H9 (cell line): ENCODE results near the gene PLPP6. TPM values are rescaled to one million over a fixed set of nuclear protein-coding genes. Genes with fewer than 3 reads are reported as not detected.

Experiments
- DNase-seq: peaks from one replicate; pipeline ENCODE4 v3.0.0-alpha.2; 2017
- H2AFZ ChIP-seq: one replicate; pipeline ENCODE4 v1.6.1; 2013; ENCODE audit warnings: mild to moderate bottlenecking, low read length, control low read depth, moderate library complexity
- H2AK5ac ChIP-seq: 2 replicates; pipeline ENCODE4 v1.6.1; 2013; ENCODE audit warnings: low read length, control low read depth, mixed read lengths; ENCODE audit not compliant: insufficient read length
- H2BK120ac ChIP-seq: one replicate; pipeline ENCODE4 v1.6.1; 2013; ENCODE audit warnings: low read depth, mild to moderate bottlenecking, low read length, control low read depth, inconsistent platforms; ENCODE audit not compliant: poor library complexity, severe bottlenecking
- H2BK12ac ChIP-seq: 2 replicates; pipeline ENCODE4 v1.6.1; 2013; ENCODE audit warnings: low read length, control low read depth, mixed read lengths, low read depth; ENCODE audit not compliant: insufficient read length
- H2BK15ac ChIP-seq: 2 replicates; pipeline ENCODE4 v1.6.1; 2013; ENCODE audit warnings: low read depth, low read length, control low read depth
- H2BK20ac ChIP-seq: one replicate; pipeline ENCODE4 v1.6.1; 2013; ENCODE audit warnings: low read depth, mild to moderate bottlenecking, low read length, control low read depth, inconsistent platforms; ENCODE audit not compliant: poor library complexity, severe bottlenecking
- H2BK5ac ChIP-seq: 2 replicates; pipeline ENCODE4 v1.6.1; 2013; ENCODE audit warnings: low read length, control low read depth, mixed read lengths; ENCODE audit not compliant: insufficient read length
- H3K14ac ChIP-seq: 2 replicates; pipeline ENCODE4 v1.6.1; 2013; ENCODE audit warnings: low read length, control low read depth; ENCODE audit not compliant: insufficient read depth
- H3K18ac ChIP-seq: 2 replicates; pipeline ENCODE4 v1.6.1; 2013; ENCODE audit warnings: low read depth, mild to moderate bottlenecking, mixed read lengths, low read length, control low read depth; ENCODE audit not compliant: insufficient read length
- H3K23ac ChIP-seq: 2 replicates; pipeline ENCODE4 v1.6.1; 2013; ENCODE audit warnings: low read length, control low read depth, mixed read lengths, low read depth; ENCODE audit not compliant: insufficient read length
- H3K23me2 ChIP-seq: 2 replicates; pipeline ENCODE4 v1.6.1; 2013; ENCODE audit warnings: low read depth, mild to moderate bottlenecking, mixed read lengths, low read length, control low read depth; ENCODE audit not compliant: insufficient read length, poor library complexity, severe bottlenecking
- H3K27ac ChIP-seq: 2 replicates; pipeline ENCODE4 v1.5.1; 2013; ENCODE audit warnings: low read length, control low read depth, mixed read lengths, low read depth; ENCODE audit not compliant: insufficient read length
- H3K27me3 ChIP-seq: 2 replicates; pipeline ENCODE4 v1.6.1; 2013; ENCODE audit warnings: low read length, control low read depth, inconsistent platforms; ENCODE audit not compliant: insufficient read depth
- H3K4ac ChIP-seq: 2 replicates; pipeline ENCODE4 v1.6.1; 2013; ENCODE audit warnings: low read depth, mild to moderate bottlenecking, control low read depth, inconsistent platforms, low read length, moderate library complexity
- H3K4me1 ChIP-seq: 2 replicates; pipeline ENCODE4 v1.6.1; 2013; ENCODE audit warnings: low read length, control low read depth, inconsistent platforms; ENCODE audit not compliant: insufficient read depth
- H3K4me2 ChIP-seq: 2 replicates; pipeline ENCODE4 v1.6.1; 2013; ENCODE audit warnings: low read length, control low read depth, mixed read lengths; ENCODE audit not compliant: insufficient read length, insufficient read depth
- H3K56ac ChIP-seq: 2 replicates; pipeline ENCODE4 v1.6.1; 2013; ENCODE audit warnings: low read depth, mild to moderate bottlenecking, mixed read lengths, low read length, control low read depth; ENCODE audit not compliant: insufficient read length
- H3K79me1 ChIP-seq: 2 replicates; pipeline ENCODE4 v1.6.1; 2013; ENCODE audit warnings: low read depth, mild to moderate bottlenecking, moderate library complexity, low read length, control low read depth, inconsistent platforms; ENCODE audit not compliant: insufficient read depth, poor library complexity, severe bottlenecking
- H3K79me2 ChIP-seq: 2 replicates; pipeline ENCODE4 v1.6.1; 2013; ENCODE audit warnings: low read length, control low read depth, inconsistent platforms; ENCODE audit not compliant: insufficient read depth
- H3K9ac ChIP-seq: 2 replicates; pipeline ENCODE4 v1.6.1; 2013; ENCODE audit warnings: low read length, control low read depth, mixed read lengths; ENCODE audit not compliant: insufficient read length; ENCODE audit errors: extremely low read depth
- H3K9me3 ChIP-seq: one replicate; pipeline ENCODE4 v1.6.1; 2013; ENCODE audit warnings: low read depth, low read length, inconsistent platforms; ENCODE audit not compliant: control insufficient read depth
- H3T11ph ChIP-seq: one replicate; pipeline ENCODE4 v1.6.1; 2013; ENCODE audit warnings: mild to moderate bottlenecking, low read length, control low read depth, inconsistent platforms
- H4K20me1 ChIP-seq: one replicate; pipeline ENCODE4 v1.6.1; 2013; ENCODE audit not compliant: control insufficient read depth, insufficient read length, insufficient read depth
- H4K5ac ChIP-seq: 2 replicates; pipeline ENCODE4 v1.6.1; 2013; ENCODE audit warnings: low read depth, mild to moderate bottlenecking, mixed read lengths, low read length, control low read depth; ENCODE audit not compliant: insufficient read length
- H4K8ac ChIP-seq: replicated peaks from 2 replicates; pipeline ENCODE4 v1.6.1; 2013; ENCODE audit warnings: low read length, control low read depth, mixed read lengths, low read depth; ENCODE audit not compliant: insufficient read length
- H4K91ac ChIP-seq: 2 replicates; pipeline ENCODE4 v1.6.1; 2013; ENCODE audit warnings: low read depth, mild to moderate bottlenecking, moderate library complexity, mixed read lengths, low read length, control low read depth; ENCODE audit not compliant: insufficient read length
- H3K27ac Mint-ChIP-seq, 3 experiments: 2 replicates in 2 of 3; 3 replicates in 1 of 3; pipeline ENCODE4 v1.8.0; 2020 to 2021; ENCODE audit warnings: mixed read lengths in 3 of 3, mild to moderate bottlenecking in 1 of 3, moderate library complexity in 1 of 3
- H3K27me3 Mint-ChIP-seq: 2 replicates; pipeline ENCODE4 v1.8.0; 2021; ENCODE audit warnings: low read depth, mild to moderate bottlenecking, moderate library complexity, mixed read lengths
- H3K36me3 Mint-ChIP-seq, 3 experiments: 2 replicates in 2 of 3; 3 replicates in 1 of 3; pipeline ENCODE4 v1.8.0; 2020 to 2021; ENCODE audit warnings: low read depth in 3 of 3, mixed read lengths in 3 of 3; ENCODE audit not compliant: insufficient read depth in 1 of 3
- H3K4me1 Mint-ChIP-seq, 2 experiments: 2 replicates each; pipeline ENCODE4 v1.8.0; 2020; ENCODE audit warnings: mixed read lengths in 2 of 2
- H3K4me3 Mint-ChIP-seq, 2 experiments: 2 replicates in 1 of 2; 3 replicates in 1 of 2; pipeline ENCODE4 v1.8.0; 2020 to 2021; ENCODE audit warnings: mild to moderate bottlenecking in 2 of 2, mixed read lengths in 2 of 2, moderate library complexity in 1 of 2
- H3K9me3 Mint-ChIP-seq, 2 experiments: 2 replicates in 1 of 2; 3 replicates in 1 of 2; pipeline ENCODE4 v1.8.0; 2020; ENCODE audit warnings: mild to moderate bottlenecking in 2 of 2, mixed read lengths in 2 of 2, moderate library complexity in 1 of 2
- WGBS: extraction: QIAGEN DNeasy Blood & Tissue Kit; methylation state at CpG from one replicate; pipeline ENCODE4 v1.1.7; 2013; ENCODE audit warnings: missing lambda C conversion rate, low lambda C conversion rate, mixed read lengths; ENCODE audit not compliant: insufficient read length; ENCODE audit errors: extremely low coverage; 5-methylcytosine and 5-hydroxymethylcytosine counted together
- total RNA-seq: library from RNA; stranded (reverse); gene quantifications from 2 replicates; pipeline ENCODE4 v1.2.1, GENCODE V29; 2021
- TF ChIP-seq, protein P1 (sequence below): fragments of 200-600 bp; sonication (generic); conservative IDR thresholded peaks from 3 replicates; pipeline ENCODE4 v1.8.0; 2021; ENCODE audit warnings: antibody characterized with exemption, mild to moderate bottlenecking

The PLPP6 gene
- total RNA-seq, 1 experiment from 2014 or later: 7.6 TPM

- Histone ChIP-seq H2BK15ac (no peak overlapping the region), H4K8ac (no peak overlapping the region), H4K5ac (no peak overlapping the region), H3K23ac (no peak overlapping the region), H3K4me1 (no peaks in the 10 kb centered on the region; the same call in 1 of the 2 replicates), H3K9me3 (no peaks in the 10 kb centered on the region), H3K27me3 (no peaks in the 10 kb centered on the region), H2BK20ac (no peak overlapping the region), H3K79me2 (peaks cover 8% of the 10 kb centered on the region; the same call in 1 of the 2 replicates), H3K9ac (no peak overlapping the region), H3K79me1 (no peaks in the 10 kb centered on the region), H2BK5ac (no peak overlapping the region), H2AFZ (no peak overlapping the region), H4K20me1 (no peaks in the 10 kb centered on the region), H3K14ac (no peak overlapping the region), H3K4me2 (no peak overlapping the region), H3K23me2 (peaks cover 7% of the 10 kb centered on the region), H2BK120ac (no peak overlapping the region), H4K91ac (no peak overlapping the region), H3K27ac (no peak overlapping the region), H3K56ac (no peak overlapping the region), H2AK5ac (no peak overlapping the region), H3T11ph (no peak overlapping the region), H3K18ac (no peak overlapping the region), H3K4ac (no peak overlapping the region), H2BK12ac (no peak overlapping the region)
- Mint-ChIP-seq H3K27me3 (no peaks in the 10 kb centered on the region), H3K4me1 (peaks cover 0 to 2% of the 10 kb centered on the region in 2 experiments; a peak in 1 of 4 replicates), H3K27ac (no peak overlapping the region), H3K36me3 (peaks cover 5 to 20% (median 17%) of the 10 kb centered on the region in 3 experiments; a peak in 6 of 7 replicates), H3K4me3 (no peak overlapping the region), H3K9me3 (no peaks in the 10 kb centered on the region)
- DNase-seq: no peak
- TF ChIP-seq, protein P1, sequence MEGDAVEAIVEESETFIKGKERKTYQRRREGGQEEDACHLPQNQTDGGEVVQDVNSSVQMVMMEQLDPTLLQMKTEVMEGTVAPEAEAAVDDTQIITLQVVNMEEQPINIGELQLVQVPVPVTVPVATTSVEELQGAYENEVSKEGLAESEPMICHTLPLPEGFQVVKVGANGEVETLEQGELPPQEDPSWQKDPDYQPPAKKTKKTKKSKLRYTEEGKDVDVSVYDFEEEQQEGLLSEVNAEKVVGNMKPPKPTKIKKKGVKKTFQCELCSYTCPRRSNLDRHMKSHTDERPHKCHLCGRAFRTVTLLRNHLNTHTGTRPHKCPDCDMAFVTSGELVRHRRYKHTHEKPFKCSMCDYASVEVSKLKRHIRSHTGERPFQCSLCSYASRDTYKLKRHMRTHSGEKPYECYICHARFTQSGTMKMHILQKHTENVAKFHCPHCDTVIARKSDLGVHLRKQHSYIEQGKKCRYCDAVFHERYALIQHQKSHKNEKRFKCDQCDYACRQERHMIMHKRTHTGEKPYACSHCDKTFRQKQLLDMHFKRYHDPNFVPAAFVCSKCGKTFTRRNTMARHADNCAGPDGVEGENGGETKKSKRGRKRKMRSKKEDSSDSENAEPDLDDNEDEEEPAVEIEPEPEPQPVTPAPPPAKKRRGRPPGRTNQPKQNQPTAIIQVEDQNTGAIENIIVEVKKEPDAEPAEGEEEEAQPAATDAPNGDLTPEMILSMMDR: no peak
- whole genome bisulfite sequencing: no CpG with 5 or more reads among the region's 4 CpGs
Measured at GRCh38 chr9:4684820-4685219, 22.7 kb downstream of the PLPP6 start.
